Raji (cell line): ENCODE measurements around the gene NAA25.

ENCODE experiments used
- POLR2A ChIP-seq: IDR thresholded peaks from 2 replicates; pipeline ENCODE4 v1.6.1; 2011; ENCODE audit warnings: low read depth, low read length, control low read depth; ENCODE audit not compliant: insufficient read depth

The NAA25 gene

GRCh38 chr12:112000820-112001219, 107.8 kb downstream of the NAA25 start:
- TF ChIP-seq POLR2A, result no peak

- TF ChIP-seq POLR2A, result no peak
Measured at GRCh38 chr12:111998015-111998414, 110.6 kb downstream of the NAA25 start.

- no peak for TF ChIP-seq POLR2A
Measured at GRCh38 chr12:111997300-111997699, 111.3 kb downstream of the NAA25 start.

GRCh38 chr12:111995782-111996480, 112.7 kb downstream of the NAA25 start:
- TF ChIP-seq POLR2A, result no peak

- TF ChIP-seq POLR2A, result no peak
Measured at GRCh38 chr12:111993292-111994150, 115.1 kb downstream of the NAA25 start.

- no peak for TF ChIP-seq POLR2A
Measured at GRCh38 chr12:111992464-111992863, 116.1 kb downstream of the NAA25 start.

GRCh38 chr12:111991946-111992345, 116.6 kb downstream of the NAA25 start:
- TF ChIP-seq POLR2A, result no peak

GRCh38 chr12:111991535-111991934, 117.0 kb downstream of the NAA25 start:
- TF ChIP-seq POLR2A, result no peak

GRCh38 chr12:111984820-111985219, 123.8 kb downstream of the NAA25 start:
- no peak for TF ChIP-seq POLR2A

- no peak for TF ChIP-seq POLR2A
Measured at GRCh38 chr12:111981987-111982386, 126.6 kb downstream of the NAA25 start.

GRCh38 chr12:111980598-111980997, 128.0 kb downstream of the NAA25 start:
- no peak for TF ChIP-seq POLR2A

GRCh38 chr12:111978545-111978944, 130.0 kb downstream of the NAA25 start:
- TF ChIP-seq POLR2A, result no peak

- no peak for TF ChIP-seq POLR2A
Measured at GRCh38 chr12:111976860-111977259, 131.7 kb downstream of the NAA25 start.
